ENCODE results near the gene RNF7.
"Not testable (repeated sequence)": the region's sequence is repeated elsewhere in the genome, so short reads cannot be mapped to it uniquely, and the experiment has no call there.

Gene RNF7

DNA sequence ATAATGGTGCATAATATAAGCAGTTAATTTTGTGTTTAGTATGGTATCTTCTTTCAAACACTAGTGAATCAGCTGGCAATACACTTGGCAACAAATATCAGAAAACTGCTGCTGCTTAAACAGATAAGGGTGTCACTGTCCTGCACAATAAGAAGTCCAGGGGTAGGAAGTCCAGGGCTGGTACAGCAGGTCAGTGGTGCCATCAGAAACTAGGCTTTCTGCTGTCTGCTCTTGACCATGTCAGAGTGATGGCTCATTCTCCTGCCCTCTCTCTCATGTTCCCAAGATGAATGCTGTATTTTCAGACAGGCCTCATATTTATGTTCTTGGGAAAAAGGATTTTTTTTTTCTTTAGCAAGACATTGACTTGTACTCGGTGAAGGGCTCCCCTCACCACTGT is 15.9 kb downstream of the RNF7 start:
- Mint-ChIP-seq H3K36me3 (no peaks in the 10 kb centered on the region), H3K27me3 (no peaks in the 10 kb centered on the region), H3K27ac (no peak overlapping the region), H3K9me3 (ENCODE audit: low read depth) (no peaks in the 10 kb centered on the region), H3K4me1 (ENCODE audit: low read depth) (no peaks in the 10 kb centered on the region), H3K4me3 (no peak overlapping the region)

DNA sequence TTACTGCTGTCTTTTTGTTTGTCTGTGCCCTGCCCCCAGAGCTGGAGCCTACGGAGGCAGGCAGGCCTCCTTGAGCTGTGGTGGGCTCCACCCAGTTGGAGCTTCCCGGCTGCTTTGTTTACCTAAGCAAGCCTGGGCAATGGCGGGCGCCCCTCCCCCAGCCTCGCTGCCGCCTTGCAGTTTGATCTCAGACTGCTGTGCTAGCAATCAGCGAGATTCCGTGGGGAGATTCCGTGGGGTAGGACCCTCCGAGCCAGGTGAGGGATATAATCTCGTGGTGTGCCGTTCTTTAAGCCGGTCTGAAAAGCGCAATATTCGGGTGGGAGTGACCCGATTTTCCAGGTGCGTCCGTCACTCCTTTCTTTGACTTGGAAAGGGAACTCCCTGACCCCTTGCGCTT is 24.5 kb downstream of the RNF7 start:
- H3K9me3 Mint-ChIP-seq (ENCODE audit: low read depth); H3K4me3 Mint-ChIP-seq; H3K27ac Mint-ChIP-seq; H3K4me1 Mint-ChIP-seq (ENCODE audit: low read depth); H3K27me3 Mint-ChIP-seq; H3K36me3 Mint-ChIP-seq: not testable (repeated sequence)

DNA sequence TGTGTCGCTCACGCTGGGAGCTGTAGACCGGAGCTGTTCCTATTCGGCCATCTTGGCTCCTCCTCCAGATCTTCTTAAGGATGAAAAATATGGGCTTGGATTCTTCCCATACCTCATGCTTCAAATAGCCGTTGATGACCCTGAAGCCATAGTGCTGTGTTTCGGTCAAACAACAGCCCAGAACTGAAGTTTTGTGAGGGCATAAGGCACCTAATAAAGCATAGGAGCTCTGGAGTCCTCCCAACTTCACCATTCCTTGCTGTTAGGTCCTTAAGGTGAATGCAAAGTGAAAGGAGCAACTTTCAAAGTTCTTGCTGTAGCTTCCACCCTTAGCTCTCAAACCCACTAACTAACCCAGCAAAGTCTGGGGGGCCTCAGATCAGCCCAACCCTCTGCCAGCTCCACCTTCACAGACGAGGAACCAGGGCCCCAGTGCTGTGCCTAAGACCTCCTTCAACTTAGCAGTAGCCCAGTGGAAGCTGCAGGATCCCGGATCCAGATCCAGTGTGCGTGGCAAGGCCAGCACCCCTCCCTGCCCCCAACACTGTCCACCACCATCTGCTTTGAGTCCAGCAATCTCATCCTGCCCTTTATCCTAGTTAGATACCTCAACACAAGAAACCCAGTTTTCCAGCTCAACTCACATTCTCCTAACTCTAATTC is 25.1 kb downstream of the RNF7 start, which contains the start of gene GRK7:
Gene GRK7 (plus strand): TSS at position 321 of the 663 bp plus-strand sequence. CDS start 14,877 bp downstream, outside the sequence.
- Mint-ChIP-seq H3K4me1 (ENCODE audit: low read depth) (peaks cover 3% of the 10 kb centered on the region), H3K27me3 (no peaks in the 10 kb centered on the region), H3K9me3 (ENCODE audit: low read depth) (no peaks in the 10 kb centered on the region), H3K27ac (no peak within 1 kb of the TSS), H3K4me3 (no peak within 1 kb of the TSS), H3K36me3 (peaks cover 5% of the 10 kb centered on the region)

DNA sequence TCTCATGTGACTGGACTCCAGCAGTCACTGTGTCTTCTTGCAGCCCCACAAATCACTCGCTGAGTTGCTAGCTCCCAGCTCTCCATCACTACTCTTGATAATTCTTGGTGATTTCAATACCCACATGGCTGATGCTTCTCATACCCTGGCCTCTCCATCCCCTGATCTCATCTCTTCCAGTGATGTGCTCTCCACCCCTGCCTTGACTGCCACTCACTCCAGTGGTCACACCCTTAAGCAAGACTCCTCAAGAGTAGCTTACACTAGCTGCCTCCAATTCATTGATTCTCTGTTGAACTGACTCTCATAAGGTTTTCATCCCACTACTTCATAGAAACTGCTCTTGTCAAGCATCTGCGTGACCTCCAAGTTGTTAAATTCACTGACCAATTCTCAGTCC is 25.9 kb downstream of the RNF7 start:
- Mint-ChIP-seq H3K27ac (no peak overlapping the region), H3K4me3 (no peak overlapping the region), H3K4me1 (ENCODE audit: low read depth) (peaks cover 3% of the 10 kb centered on the region), H3K9me3 (ENCODE audit: low read depth) (no peaks in the 10 kb centered on the region), H3K36me3 (peaks cover 5% of the 10 kb centered on the region), H3K27me3 (no peaks in the 10 kb centered on the region)

DNA sequence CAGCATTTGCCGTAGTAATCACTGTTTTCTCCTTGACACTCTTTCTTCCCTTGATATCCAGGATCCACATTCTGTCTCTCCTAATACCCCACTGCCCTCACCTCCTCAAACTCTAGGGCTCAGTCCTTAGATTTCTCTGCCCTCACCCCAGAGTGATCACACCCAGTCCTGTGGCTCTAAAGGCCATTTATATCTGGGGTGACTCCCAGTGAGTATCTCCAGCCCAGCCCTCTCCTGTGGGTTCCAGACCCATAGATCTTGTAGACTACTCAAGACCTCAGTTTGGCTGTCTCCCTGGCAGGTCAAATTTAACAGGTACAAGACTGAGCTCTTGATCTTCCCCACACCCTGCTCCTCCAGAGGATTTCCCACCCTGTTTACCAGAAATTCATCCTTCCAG is 26.4 kb downstream of the RNF7 start:
- no peaks in the 10 kb centered on the region for H3K9me3 Mint-ChIP-seq (ENCODE audit: low read depth)
- no peaks in the 10 kb centered on the region for H3K27me3 Mint-ChIP-seq
- no peak overlapping the region for H3K4me3 Mint-ChIP-seq
- no peak overlapping the region for H3K27ac Mint-ChIP-seq
- peaks cover 3% of the 10 kb centered on the region for H3K4me1 Mint-ChIP-seq (ENCODE audit: low read depth)
- peaks cover 7% of the 10 kb centered on the region for H3K36me3 Mint-ChIP-seq

GRCh38 chr3:141764986-141765385 is 26.9 kb downstream of the RNF7 start:
- Mint-ChIP-seq H3K9me3 (ENCODE audit: low read depth) (no peaks in the 10 kb centered on the region), H3K4me3 (no peak overlapping the region), H3K36me3 (peaks cover 7% of the 10 kb centered on the region), H3K4me1 (ENCODE audit: low read depth) (peaks cover 3% of the 10 kb centered on the region), H3K27ac (no peak overlapping the region), H3K27me3 (no peaks in the 10 kb centered on the region)

DNA sequence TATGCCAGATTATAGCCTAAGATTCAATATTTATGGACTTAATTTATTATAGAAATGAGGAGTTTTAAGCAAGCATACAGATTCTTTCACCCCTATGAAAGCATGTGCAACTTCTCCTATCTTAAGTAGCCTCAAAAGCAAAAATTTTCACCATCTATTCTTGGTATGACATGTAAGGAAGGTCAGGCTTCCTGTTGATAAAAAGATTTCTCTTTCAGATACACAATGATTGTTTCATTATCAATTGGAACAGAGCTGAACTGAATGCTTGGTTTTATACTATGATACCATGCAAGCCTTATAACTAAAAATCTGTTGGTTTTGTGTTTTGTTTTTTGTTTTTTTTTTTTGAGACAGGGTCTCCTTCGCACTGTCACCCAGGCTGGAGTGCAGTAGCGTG is 29.0 kb downstream of the RNF7 start:
- H3K4me3 Mint-ChIP-seq, result no peak overlapping the region
- H3K27me3 Mint-ChIP-seq, result no peaks in the 10 kb centered on the region
- peaks cover 7% of the 10 kb centered on the region for H3K36me3 Mint-ChIP-seq
- no peak overlapping the region for H3K27ac Mint-ChIP-seq
- H3K9me3 Mint-ChIP-seq (ENCODE audit: low read depth), result no peaks in the 10 kb centered on the region
- peaks cover 3% of the 10 kb centered on the region for H3K4me1 Mint-ChIP-seq (ENCODE audit: low read depth)

- no peak overlapping the region for H3K27ac Mint-ChIP-seq
- no peaks in the 10 kb centered on the region for H3K27me3 Mint-ChIP-seq
- H3K9me3 Mint-ChIP-seq (ENCODE audit: low read depth), result no peaks in the 10 kb centered on the region
- H3K4me1 Mint-ChIP-seq (ENCODE audit: low read depth), result peaks cover 3% of the 10 kb centered on the region
- H3K36me3 Mint-ChIP-seq, result peaks cover 7% of the 10 kb centered on the region
- no peak overlapping the region for H3K4me3 Mint-ChIP-seq
These were observed 31.3 kb downstream of the RNF7 start for GRCh38 chr3:141769221-141769894.

GRCh38 chr3:141773676-141774075 is 35.6 kb downstream of the RNF7 start:
- no peak overlapping the region for H3K4me3 Mint-ChIP-seq
- H3K9me3 Mint-ChIP-seq (ENCODE audit: low read depth), result no peaks in the 10 kb centered on the region
- H3K4me1 Mint-ChIP-seq (ENCODE audit: low read depth), result no peaks in the 10 kb centered on the region
- no peaks in the 10 kb centered on the region for H3K27me3 Mint-ChIP-seq
- no peak overlapping the region for H3K27ac Mint-ChIP-seq
- peaks cover 2% of the 10 kb centered on the region for H3K36me3 Mint-ChIP-seq

GRCh38 chr3:141776376-141776775 is 38.3 kb downstream of the RNF7 start:
- no peaks in the 10 kb centered on the region for H3K9me3 Mint-ChIP-seq (ENCODE audit: low read depth)
- no peaks in the 10 kb centered on the region for H3K4me1 Mint-ChIP-seq (ENCODE audit: low read depth)
- H3K27ac Mint-ChIP-seq, result no peak overlapping the region
- H3K36me3 Mint-ChIP-seq, result no peaks in the 10 kb centered on the region
- no peak overlapping the region for H3K4me3 Mint-ChIP-seq
- no peaks in the 10 kb centered on the region for H3K27me3 Mint-ChIP-seq

DNA sequence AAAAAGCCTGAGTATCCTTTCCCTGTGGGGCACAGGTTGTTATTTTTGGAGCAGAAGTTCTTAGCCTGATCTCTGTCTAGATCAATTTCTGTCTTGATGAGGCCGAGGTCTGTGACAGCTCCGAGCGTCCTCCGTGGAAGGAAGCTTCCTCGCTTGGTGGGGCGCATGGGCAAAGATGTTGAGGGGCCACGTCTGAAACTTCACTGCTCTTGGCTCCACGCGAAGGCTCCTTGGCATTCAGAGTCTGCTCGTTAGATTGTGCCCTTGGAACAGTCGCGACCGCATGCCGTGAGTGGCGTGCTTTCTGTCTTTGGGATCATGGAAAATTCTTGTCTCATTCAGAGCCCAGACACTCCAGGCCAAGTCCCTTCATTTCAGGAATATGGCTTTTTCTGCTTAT is 38.8 kb downstream of the RNF7 start:
- no peak overlapping the region for H3K4me3 Mint-ChIP-seq
- H3K27ac Mint-ChIP-seq, result no peak overlapping the region
- H3K4me1 Mint-ChIP-seq (ENCODE audit: low read depth), result no peaks in the 10 kb centered on the region
- H3K27me3 Mint-ChIP-seq, result no peaks in the 10 kb centered on the region
- H3K9me3 Mint-ChIP-seq (ENCODE audit: low read depth), result no peaks in the 10 kb centered on the region
- no peaks in the 10 kb centered on the region for H3K36me3 Mint-ChIP-seq

DNA sequence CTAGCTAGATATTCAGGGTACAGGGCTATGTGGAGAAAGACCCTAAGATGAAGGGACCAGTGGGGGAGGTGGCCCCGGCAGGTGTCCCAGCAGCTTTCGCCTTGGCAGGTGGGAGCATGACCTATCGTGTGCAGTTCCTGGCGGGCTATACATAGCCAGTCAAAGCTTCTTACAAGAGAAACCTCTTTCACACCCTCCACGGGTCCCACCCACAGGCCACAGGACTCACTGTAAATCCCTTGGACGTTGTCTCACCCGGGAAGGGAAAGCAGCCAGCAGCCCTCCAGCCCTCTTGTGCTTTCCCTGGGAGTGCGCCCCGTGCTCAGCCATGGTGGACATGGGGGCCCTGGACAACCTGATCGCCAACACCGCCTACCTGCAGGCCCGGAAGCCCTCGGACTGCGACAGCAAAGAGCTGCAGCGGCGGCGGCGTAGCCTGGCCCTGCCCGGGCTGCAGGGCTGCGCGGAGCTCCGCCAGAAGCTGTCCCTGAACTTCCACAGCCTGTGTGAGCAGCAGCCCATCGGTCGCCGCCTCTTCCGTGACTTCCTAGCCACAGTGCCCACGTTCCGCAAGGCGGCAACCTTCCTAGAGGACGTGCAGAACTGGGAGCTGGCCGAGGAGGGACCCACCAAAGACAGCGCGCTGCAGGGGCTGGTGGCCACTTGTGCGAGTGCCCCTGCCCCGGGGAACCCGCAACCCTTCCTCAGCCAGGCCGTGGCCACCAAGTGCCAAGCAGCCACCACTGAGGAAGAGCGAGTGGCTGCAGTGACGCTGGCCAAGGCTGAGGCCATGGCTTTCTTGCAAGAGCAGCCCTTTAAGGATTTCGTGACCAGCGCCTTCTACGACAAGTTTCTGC is 40.1 kb downstream of the RNF7 start:
- no peak overlapping the region for H3K27ac Mint-ChIP-seq
- H3K27me3 Mint-ChIP-seq, result no peaks in the 10 kb centered on the region
- no peak overlapping the region for H3K4me3 Mint-ChIP-seq
- H3K36me3 Mint-ChIP-seq, result peaks cover 3% of the 10 kb centered on the region
- H3K9me3 Mint-ChIP-seq (ENCODE audit: low read depth), result no peaks in the 10 kb centered on the region
- H3K4me1 Mint-ChIP-seq (ENCODE audit: low read depth), result no peaks in the 10 kb centered on the region

DNA sequence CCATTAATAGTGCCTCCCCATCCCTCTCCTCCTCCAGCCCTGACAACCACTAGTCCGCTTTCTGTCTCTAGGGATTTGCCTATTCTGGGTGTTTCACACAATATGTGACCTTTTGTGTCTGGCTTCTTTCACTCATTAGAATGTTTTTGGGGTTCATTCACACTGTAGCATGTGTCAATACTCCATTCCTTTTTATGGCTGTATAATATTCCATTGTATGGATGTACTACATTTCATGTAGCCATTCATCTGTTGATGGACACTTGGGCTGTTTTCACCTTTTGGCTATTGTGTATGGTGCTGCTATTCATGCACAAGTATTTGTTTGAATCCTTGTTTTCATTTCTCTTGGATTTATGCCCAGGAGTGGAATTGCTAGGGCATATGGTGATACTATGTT is 41.6 kb downstream of the RNF7 start:
- H3K4me1 Mint-ChIP-seq (ENCODE audit: low read depth), result no peaks in the 10 kb centered on the region
- no peaks in the 10 kb centered on the region for H3K9me3 Mint-ChIP-seq (ENCODE audit: low read depth)
- no peaks in the 10 kb centered on the region for H3K27me3 Mint-ChIP-seq
- no peak overlapping the region for H3K27ac Mint-ChIP-seq
- H3K4me3 Mint-ChIP-seq, result no peak overlapping the region
- peaks cover 3% of the 10 kb centered on the region for H3K36me3 Mint-ChIP-seq

GRCh38 chr3:141782386-141782932 is 44.4 kb downstream of the RNF7 start:
- no peak overlapping the region for H3K4me3 Mint-ChIP-seq
- H3K27ac Mint-ChIP-seq, result peak overlapping the region; percentile 5
- no peaks in the 10 kb centered on the region for H3K9me3 Mint-ChIP-seq (ENCODE audit: low read depth)
- H3K36me3 Mint-ChIP-seq, result peaks cover 3% of the 10 kb centered on the region
- no peaks in the 10 kb centered on the region for H3K4me1 Mint-ChIP-seq (ENCODE audit: low read depth)
- no peaks in the 10 kb centered on the region for H3K27me3 Mint-ChIP-seq

GRCh38 chr3:141783632-141784031 is 45.5 kb downstream of the RNF7 start:
- no peaks in the 10 kb centered on the region for H3K27me3 Mint-ChIP-seq
- no peak overlapping the region for H3K4me3 Mint-ChIP-seq
- no peaks in the 10 kb centered on the region for H3K9me3 Mint-ChIP-seq (ENCODE audit: low read depth)
- H3K27ac Mint-ChIP-seq, result no peak overlapping the region
- no peaks in the 10 kb centered on the region for H3K4me1 Mint-ChIP-seq (ENCODE audit: low read depth)
- H3K36me3 Mint-ChIP-seq, result peaks cover 3% of the 10 kb centered on the region

All from activated naive CD8-positive, alpha-beta T cell (primary cell).